Thymus (tissue), 11 donors: ENCODE results near the gene TUBGCP2. TPM values are rescaled to one million over a fixed set of nuclear protein-coding genes. Genes with fewer than 3 reads are reported as not detected.
A peak's percentile ranks its signal among the peaks of the same experiment; 100 is the strongest.

Experiments
- DNase-seq, 9 donors: peaks; one replicate each; pipeline ENCODE4 v3.0.0-alpha.2; 2013; ENCODE audit warnings: low spot score in 9 of 9, low read depth in 6 of 9, missing footprints in 1 of 9
- H3K27ac ChIP-seq, 2 donors: one replicate each; pipeline ENCODE4 v1.5.1; 2013; ENCODE audit warnings: control low read depth in 1 of 2, low read depth in 1 of 2, low read length in 1 of 2, mild to moderate bottlenecking in 1 of 2, moderate library complexity in 1 of 2
- H3K27me3 ChIP-seq, 2 donors: one replicate each; pipeline ENCODE4 v1.5.1; 2013; ENCODE audit warnings: low read length in 1 of 2; ENCODE audit not compliant: control insufficient read depth in 2 of 2, insufficient read depth in 1 of 2
- H3K36me3 ChIP-seq, 2 donors: one replicate each; pipeline ENCODE4 v1.5.1; 2013; ENCODE audit warnings: low read length in 1 of 2, mild to moderate bottlenecking in 1 of 2, moderate library complexity in 1 of 2; ENCODE audit not compliant: control insufficient read depth in 2 of 2, insufficient read depth in 2 of 2
- H3K4me1 ChIP-seq, 2 donors: one replicate each; pipeline ENCODE4 v1.5.1; 2013; ENCODE audit warnings: low read length in 2 of 2; ENCODE audit not compliant: control insufficient read depth in 2 of 2, insufficient read depth in 2 of 2
- H3K4me3 ChIP-seq, 2 donors: one replicate each; pipeline ENCODE4 v1.5.1; 2013; ENCODE audit warnings: low read length in 2 of 2, control low read depth in 1 of 2, mild to moderate bottlenecking in 1 of 2
- H3K9me3 ChIP-seq, 2 donors: one replicate each; pipeline ENCODE4 v1.5.1; 2013; ENCODE audit warnings: low read length in 1 of 2, mild to moderate bottlenecking in 1 of 2; ENCODE audit not compliant: control insufficient read depth in 2 of 2, insufficient read depth in 1 of 2
- WGBS: extraction: QIAGEN DNeasy Blood & Tissue Kit; methylation state at CpG from one replicate; pipeline ENCODE4 v1.1.7; 2013; 5-methylcytosine and 5-hydroxymethylcytosine counted together
- polyA plus RNA-seq: library from polyadenylated mRNA; stranded (reverse); fragments of 200-250 nt; gene quantifications from one replicate; pipeline ENCODE4 v1.2.3, GENCODE V29; 2013
- total RNA-seq: library from RNA; stranded (reverse); fragments of 120-200 nt; gene quantifications from one replicate; pipeline ENCODE4 v1.2.4, GENCODE V29; 2013
- donor health status: healthy.

TUBGCP2 gene
- total and polyA plus RNA-seq, 2 donors: 26.9 to 164 TPM

- peaks cover 7 to 10% of the 10 kb centered on the region in 2 donors for H3K36me3 ChIP-seq
- 5% methylated on average over 26 of the region's 26 CpGs for WGBS
- peaks cover 16 to 38% of the 10 kb centered on the region in 2 donors for H3K4me1 ChIP-seq
- peaks cover 0 to 2% of the 10 kb centered on the region in 2 donors for H3K9me3 ChIP-seq
- peak in 2 of 9 donors; percentile 31 to 72 for DNase-seq
- peaks cover 24 to 37% of the 10 kb centered on the region in 2 donors for H3K27me3 ChIP-seq
- H3K27ac ChIP-seq: peak overlapping the region; percentile 11 to 38
- peak overlapping the region; percentile 35 to 42 for H3K4me3 ChIP-seq
These were observed 33.7 kb downstream of the TUBGCP2 start for GRCh38 chr10:133274751-133275683.

- H3K4me1 ChIP-seq: peaks cover 16 to 32% of the 10 kb centered on the region in 2 donors
- WGBS: 96% methylated on average over 28 of the region's 28 CpGs
- DNase-seq: no peak
- H3K36me3 ChIP-seq: no peaks in the 10 kb centered on the region
- H3K4me3 ChIP-seq: no peak overlapping the region
- H3K27ac ChIP-seq: no peak overlapping the region
- H3K27me3 ChIP-seq: peaks cover 24 to 37% of the 10 kb centered on the region in 2 donors
- H3K9me3 ChIP-seq: peaks cover 0 to 2% of the 10 kb centered on the region in 2 donors
These were observed 35.0 kb downstream of the TUBGCP2 start for GRCh38 chr10:133273534-133274143.

DNA sequence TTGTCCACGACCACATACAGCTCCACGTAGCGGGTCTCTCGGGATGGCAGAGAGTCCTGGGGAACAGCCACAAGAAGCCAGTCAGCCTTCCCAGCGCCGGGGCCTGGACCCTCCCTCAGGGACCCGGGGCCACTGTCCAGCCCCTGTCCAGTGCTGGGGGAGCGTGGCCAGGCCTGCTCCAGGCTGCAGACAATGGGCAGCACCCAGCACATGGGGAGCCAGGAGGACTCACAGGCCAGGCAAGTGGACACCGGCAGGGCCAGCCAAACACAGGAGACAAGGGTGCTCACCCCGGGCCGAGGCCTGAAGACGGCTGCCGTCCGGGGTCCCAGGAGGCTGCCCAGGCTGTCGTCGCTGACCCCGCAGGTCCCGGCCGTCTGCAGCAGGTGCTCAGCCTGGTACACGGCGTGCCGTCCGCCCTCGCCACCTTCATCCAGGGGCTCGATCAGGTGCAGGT, 35.7 kb downstream of the TUBGCP2 start:
- Histone ChIP-seq H3K27me3 (peaks cover 24 to 37% of the 10 kb centered on the region in 2 donors), H3K27ac (no peak overlapping the region), H3K9me3 (peaks cover 0 to 2% of the 10 kb centered on the region in 2 donors), H3K4me1 (peaks cover 16 to 26% of the 10 kb centered on the region in 2 donors), H3K4me3 (no peak overlapping the region), H3K36me3 (no peaks in the 10 kb centered on the region)
- no peak for DNase-seq
- 98% methylated on average over 25 of the region's 25 CpGs for WGBS

DNA sequence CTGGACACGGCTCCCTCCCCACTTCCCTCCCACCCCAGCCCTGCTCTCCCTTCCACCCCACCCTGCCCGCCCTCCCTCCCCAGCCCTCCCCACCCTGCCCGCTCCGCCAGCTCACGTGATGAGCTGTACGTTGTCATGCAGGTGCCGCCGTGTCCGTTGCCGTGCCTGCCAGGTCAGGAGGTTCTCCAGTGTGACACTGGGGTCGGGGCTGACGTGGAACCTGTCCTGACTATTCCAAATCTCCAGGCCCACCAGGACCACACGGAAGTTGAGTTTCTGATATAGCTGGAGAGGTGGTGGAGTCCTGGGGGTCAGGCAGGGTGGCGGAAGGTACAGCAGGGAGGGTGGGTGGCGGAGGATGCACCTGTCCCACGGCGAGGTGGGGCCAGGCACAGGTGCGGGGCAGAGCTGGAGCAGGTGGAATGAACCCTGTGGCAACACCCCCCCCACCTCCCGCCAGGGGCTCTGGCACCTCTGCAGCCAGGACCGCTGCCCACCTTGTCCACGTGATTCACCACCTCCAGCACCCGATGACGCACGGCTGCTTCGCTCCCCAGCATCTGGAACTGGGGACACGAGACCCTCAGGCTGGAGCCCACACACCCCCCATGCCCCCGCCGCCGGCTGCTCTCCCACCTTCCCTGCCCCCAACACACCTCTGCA, 36.2 kb downstream of the TUBGCP2 start:
- no peak for DNase-seq
- H3K4me3 ChIP-seq: no peak overlapping the region
- no peaks in the 10 kb centered on the region for H3K36me3 ChIP-seq
- peaks cover 0 to 2% of the 10 kb centered on the region in 2 donors for H3K9me3 ChIP-seq
- H3K27ac ChIP-seq: no peak overlapping the region
- peaks cover 16 to 22% of the 10 kb centered on the region in 2 donors for H3K4me1 ChIP-seq
- H3K27me3 ChIP-seq: peaks cover 22 to 32% of the 10 kb centered on the region in 2 donors
- 93% methylated on average over 29 of the region's 29 CpGs for WGBS

DNA sequence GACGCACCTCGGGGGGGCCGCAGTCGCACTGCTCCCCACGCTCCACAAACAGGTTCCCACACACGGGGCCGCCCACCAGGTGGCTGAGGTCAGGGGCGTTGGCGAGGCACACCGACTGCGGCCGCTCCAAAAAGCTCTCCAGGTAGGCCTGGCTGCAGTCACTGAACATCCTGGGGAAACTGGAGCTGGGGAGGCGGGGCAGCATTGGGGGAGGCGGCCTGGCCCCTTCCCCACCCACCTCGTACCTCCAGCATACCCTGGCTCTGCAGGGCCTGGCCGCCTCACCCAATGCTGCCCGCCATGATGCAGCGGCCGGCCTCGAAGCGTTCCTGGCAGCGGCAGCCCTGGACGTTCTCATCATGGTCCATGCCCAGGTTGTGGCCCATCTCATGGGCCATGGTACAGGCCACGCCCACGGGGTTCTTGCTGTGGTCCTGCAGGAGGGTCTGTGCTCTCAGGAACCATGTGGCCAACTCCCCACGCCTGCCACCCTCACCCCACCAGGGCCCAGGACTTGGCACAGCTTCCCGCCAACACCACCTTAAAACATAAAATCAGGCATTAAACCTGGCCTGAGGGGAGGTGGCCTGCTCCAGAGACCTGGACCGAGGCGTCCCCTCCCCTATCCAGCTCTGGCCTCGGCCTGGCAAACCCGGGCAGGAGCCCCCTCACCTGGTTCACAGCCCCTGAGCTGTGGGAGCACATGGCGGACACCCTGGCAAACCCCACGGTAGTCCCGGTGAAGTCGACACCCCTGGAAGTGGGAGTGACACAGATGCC, 37.0 kb downstream of the TUBGCP2 start:
- Histone ChIP-seq H3K27me3 (peaks cover 15 to 25% of the 10 kb centered on the region in 2 donors), H3K36me3 (no peaks in the 10 kb centered on the region), H3K27ac (no peak overlapping the region), H3K4me1 (peaks cover 16% of the 10 kb centered on the region in 2 donors), H3K4me3 (no peak overlapping the region), H3K9me3 (peaks cover 0 to 2% of the 10 kb centered on the region in 2 donors)
- 95% methylated on average over 35 of the region's 35 CpGs for whole genome bisulfite sequencing
- no peak for DNase-seq

DNA sequence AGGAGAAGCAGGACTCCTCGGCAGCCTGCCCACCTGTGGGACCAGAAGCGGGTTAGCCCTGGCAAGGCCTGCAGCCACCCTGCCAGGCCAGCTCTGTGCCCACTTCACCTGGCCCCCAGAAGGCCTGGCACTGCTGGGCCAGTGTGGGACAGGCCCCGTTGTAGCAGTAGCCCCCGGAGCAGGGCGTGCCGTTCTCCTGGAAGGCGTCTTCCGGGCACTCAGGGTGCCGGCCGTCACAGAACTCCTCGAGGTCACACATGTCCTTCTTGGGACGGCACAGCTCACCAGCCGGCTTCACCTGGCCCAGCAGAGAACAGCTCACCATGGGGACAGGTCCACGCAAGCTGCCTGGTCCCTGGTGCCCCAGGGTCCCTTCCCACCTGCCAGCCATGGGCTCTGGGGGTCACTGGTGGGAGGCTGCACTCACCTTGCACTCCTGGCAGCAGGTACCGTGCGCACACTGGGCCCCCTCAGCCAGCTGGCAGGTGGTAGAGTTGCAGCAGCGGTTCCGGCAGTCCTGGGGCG, 37.8 kb downstream of the TUBGCP2 start:
- DNase-seq: no peak
- H3K4me3 ChIP-seq: no peak overlapping the region
- H3K27ac ChIP-seq: no peak overlapping the region
- H3K36me3 ChIP-seq: no peaks in the 10 kb centered on the region
- 98% methylated on average over 19 of the region's 19 CpGs for WGBS
- H3K27me3 ChIP-seq: peaks cover 6 to 16% of the 10 kb centered on the region in 2 donors
- H3K4me1 ChIP-seq: peaks cover 8 to 13% of the 10 kb centered on the region in 2 donors
- peaks cover 0 to 2% of the 10 kb centered on the region in 2 donors for H3K9me3 ChIP-seq

DNA sequence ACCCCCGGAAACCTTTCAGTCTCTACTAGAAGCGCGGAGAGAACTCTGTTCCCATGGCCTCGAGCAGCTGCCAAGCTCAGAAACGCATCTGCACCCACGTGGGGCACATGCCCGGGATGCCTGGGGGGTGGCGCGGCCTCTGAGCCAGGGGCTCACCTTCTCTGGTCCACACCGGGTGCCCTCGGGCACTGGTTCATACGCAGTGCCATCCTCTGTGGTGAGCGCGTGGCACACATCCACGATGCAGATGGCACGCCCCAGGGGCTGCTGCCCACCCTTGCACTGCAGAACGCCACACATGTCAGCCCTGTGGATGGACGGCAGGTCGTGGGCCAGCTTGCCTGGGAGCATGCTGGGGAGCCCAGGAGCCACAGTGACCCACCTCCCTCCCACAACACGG, 38.5 kb downstream of the TUBGCP2 start:
- DNase-seq: no peak
- no peak overlapping the region for H3K27ac ChIP-seq
- H3K27me3 ChIP-seq: peaks cover under 1 to 10% of the 10 kb centered on the region in 2 donors
- no peaks in the 10 kb centered on the region for H3K36me3 ChIP-seq
- 95% methylated on average over 20 of the region's 20 CpGs for WGBS
- no peak overlapping the region for H3K4me3 ChIP-seq
- H3K9me3 ChIP-seq: no peaks in the 10 kb centered on the region
- peaks cover 3 to 7% of the 10 kb centered on the region in 2 donors for H3K4me1 ChIP-seq

DNA sequence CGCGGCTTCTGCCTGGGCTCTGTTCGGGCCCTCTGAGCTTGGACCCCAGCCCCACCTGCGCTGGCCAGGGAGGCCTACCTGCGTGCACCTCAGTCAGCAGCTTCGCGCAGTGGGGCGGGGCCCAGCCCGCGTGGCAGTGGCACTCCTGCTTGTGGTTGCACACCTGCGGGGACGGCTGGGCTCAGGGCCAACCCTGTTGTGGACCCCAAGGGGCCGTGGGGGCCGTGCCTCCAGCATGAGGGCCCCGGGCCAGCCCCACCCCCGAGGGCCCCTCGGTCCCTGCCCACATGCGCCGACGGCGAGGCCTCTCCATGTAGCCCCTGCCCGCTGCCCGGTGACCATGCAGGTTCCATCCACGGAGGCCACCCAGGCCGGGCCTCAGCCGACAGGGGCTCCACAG, 39.3 kb downstream of the TUBGCP2 start:
- Histone ChIP-seq H3K9me3 (no peaks in the 10 kb centered on the region), H3K27ac (no peak overlapping the region), H3K27me3 (peaks cover 0 to 2% of the 10 kb centered on the region in 2 donors), H3K4me3 (no peak overlapping the region), H3K36me3 (no peaks in the 10 kb centered on the region), H3K4me1 (peaks cover 0 to under 1% of the 10 kb centered on the region in 2 donors)
- DNase-seq: no peak
- WGBS: 90% methylated on average over 26 of the region's 26 CpGs
